ENCODE measurements around the gene SKIDA1. TPM values are rescaled to one million over a fixed set of nuclear protein-coding genes. Genes with fewer than 3 reads are reported as not detected.

Gene SKIDA1
- polyA plus RNA-seq, 3 donors from 2014 or later: not detected

Other genes with a start within 250 kb of the SKIDA1 start
- 1 to 10 TPM in 2 of 3 donors, under 1 TPM in 1; 0.81 to 5.1 (median 4.8) TPM for gene MLLT10, start 8.6 kb upstream of the SKIDA1 start, polyA plus RNA-seq